ENCODE data around the gene ZBTB11.

Gene ZBTB11

DNA sequence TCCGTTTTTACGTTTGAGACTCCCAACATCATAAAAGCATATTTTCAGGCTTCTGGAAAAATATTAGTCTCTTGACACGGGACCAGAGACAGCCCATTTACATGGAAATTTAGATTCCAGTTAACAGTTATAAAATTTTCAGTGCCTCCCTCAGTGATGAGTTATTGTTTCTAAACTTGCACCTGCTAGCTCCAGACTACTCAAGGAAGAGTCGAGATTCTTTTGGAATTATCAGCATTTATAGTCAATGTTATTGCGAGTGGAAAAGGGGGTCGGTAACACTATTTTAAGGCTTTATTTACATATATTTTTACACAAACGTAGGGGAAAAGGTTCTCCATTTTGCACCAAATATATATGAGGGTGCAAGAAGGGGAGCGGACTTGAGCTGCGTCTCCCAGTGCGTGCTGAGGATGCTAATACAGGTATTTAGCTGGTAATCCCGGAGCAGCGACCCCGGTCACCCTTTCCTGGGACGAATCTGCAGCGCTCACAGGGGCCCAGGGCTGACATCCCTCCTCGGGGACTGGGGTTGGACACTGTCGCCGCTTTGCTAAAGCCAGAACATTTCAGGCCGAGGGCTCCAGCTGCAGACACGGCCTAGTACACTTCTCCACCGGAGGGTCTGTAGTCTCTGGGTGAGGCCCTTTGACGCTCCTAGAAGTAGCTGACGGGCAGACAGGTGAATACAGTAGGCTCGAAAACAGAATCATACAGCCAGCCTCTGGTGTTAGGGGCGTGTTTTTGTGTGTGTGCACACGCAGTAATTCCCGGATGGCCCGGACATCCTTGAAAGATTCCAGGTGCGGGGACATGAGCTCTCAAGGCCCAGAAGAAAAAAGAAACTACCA, 729 bp upstream of the ZBTB11 start:
- no peaks in the 10 kb centered on the region for H3K27me3 Mint-ChIP-seq
- peak overlapping the region; percentile 85 for H3K4me3 Mint-ChIP-seq
- H3K4me1 Mint-ChIP-seq (ENCODE audit: low read depth) = peaks cover 61% of the 10 kb centered on the region
- H3K27ac Mint-ChIP-seq = peak overlapping the region; percentile 91
- peaks cover 53% of the 10 kb centered on the region for H3K36me3 Mint-ChIP-seq (ENCODE audit: low read depth)
- H3K9me3 Mint-ChIP-seq = no peaks in the 10 kb centered on the region

- Mint-ChIP-seq H3K36me3 (ENCODE audit: low read depth) (peaks cover 53% of the 10 kb centered on the region), H3K27ac (peak overlapping the region; percentile 94), H3K9me3 (no peaks in the 10 kb centered on the region), H3K4me3 (peak overlapping the region; percentile 85), H3K27me3 (no peaks in the 10 kb centered on the region), H3K4me1 (ENCODE audit: low read depth) (peaks cover 60% of the 10 kb centered on the region)
Measured at GRCh38 chr3:101676216-101676764, 642 bp downstream of the ZBTB11 start.

DNA sequence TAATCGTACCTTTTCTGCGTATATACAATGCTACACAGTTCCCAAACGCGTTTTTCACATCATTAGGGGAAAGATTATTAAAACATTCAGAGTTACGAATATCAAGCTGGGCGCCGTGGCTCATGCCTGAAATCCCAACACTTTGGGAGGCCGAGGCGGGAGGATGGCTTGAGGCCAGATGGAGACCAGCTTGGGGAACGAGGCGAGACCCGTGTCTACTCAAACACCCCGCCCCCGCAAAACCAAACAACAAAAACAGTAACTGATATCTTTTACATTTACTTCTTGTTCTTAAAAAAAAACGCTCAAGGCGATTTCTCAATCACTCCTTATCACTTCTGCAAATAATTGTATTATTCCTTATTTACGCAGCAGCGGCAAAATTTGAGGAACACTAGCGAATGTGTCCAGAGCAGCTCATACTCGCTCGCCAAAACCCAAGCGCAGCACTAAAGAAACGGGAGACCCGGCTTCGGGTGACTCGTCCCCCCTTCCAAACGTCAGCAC, 1.2 kb downstream of the ZBTB11 start:
- Mint-ChIP-seq H3K4me1 (ENCODE audit: low read depth) (peaks cover 55% of the 10 kb centered on the region), H3K27ac (peak overlapping the region; percentile 94), H3K9me3 (no peaks in the 10 kb centered on the region), H3K36me3 (ENCODE audit: low read depth) (peaks cover 53% of the 10 kb centered on the region), H3K27me3 (no peaks in the 10 kb centered on the region), H3K4me3 (peak overlapping the region; percentile 85)

DNA sequence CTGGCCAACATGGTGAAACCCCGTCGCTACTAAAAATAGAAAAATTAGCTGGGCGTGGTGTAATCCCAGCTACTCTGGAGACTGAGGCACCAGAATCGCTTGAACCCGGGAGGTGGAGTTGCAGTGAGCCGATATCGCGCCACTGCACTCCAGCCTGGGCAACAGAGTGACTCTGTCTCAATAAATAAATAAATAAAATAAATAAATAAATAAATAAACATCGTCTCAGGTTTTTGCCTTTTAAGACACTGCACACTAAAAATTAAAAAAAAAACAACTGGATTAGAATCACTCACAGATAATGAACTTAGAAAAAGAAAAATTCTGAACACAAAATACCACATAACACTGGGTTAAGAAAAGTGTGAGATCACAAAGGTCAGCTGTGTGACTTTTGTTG, 2.4 kb downstream of the ZBTB11 start:
- H3K27ac Mint-ChIP-seq = peak overlapping the region; percentile 58
- no peaks in the 10 kb centered on the region for H3K9me3 Mint-ChIP-seq
- peak overlapping the region; percentile 85 for H3K4me3 Mint-ChIP-seq
- H3K36me3 Mint-ChIP-seq (ENCODE audit: low read depth) = peaks cover 47% of the 10 kb centered on the region
- H3K27me3 Mint-ChIP-seq = no peaks in the 10 kb centered on the region
- peaks cover 52% of the 10 kb centered on the region for H3K4me1 Mint-ChIP-seq (ENCODE audit: low read depth)

DNA sequence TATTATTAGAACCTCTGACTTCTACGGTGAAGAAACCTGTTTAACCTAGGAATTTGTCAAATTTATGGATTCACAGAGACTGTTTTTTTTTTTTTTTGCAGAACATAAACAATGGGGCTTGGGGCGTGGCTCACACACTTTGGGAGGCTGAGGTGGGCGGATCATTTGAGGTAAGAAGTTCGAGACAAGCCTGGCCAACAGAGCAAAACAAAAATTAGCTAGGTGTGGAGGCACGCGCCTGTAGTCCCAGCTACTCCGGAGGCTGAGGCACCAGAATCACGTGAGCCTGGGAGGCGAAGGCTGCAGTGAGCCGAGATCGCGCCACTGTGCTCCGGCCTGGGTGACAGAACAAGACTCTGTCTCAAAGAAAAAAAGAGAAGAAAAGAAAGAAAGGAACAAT, 3.0 kb downstream of the ZBTB11 start:
- Mint-ChIP-seq H3K4me1 (ENCODE audit: low read depth) (peaks cover 51% of the 10 kb centered on the region), H3K4me3 (peak overlapping the region; percentile 54), H3K36me3 (ENCODE audit: low read depth) (peaks cover 50% of the 10 kb centered on the region), H3K27me3 (no peaks in the 10 kb centered on the region), H3K9me3 (no peaks in the 10 kb centered on the region), H3K27ac (no peak overlapping the region)

GRCh38 chr3:101671014-101671413, 5.9 kb downstream of the ZBTB11 start:
- H3K9me3 Mint-ChIP-seq = no peaks in the 10 kb centered on the region
- H3K27ac Mint-ChIP-seq = no peak overlapping the region
- peaks cover 38% of the 10 kb centered on the region for H3K4me1 Mint-ChIP-seq (ENCODE audit: low read depth)
- H3K27me3 Mint-ChIP-seq = no peaks in the 10 kb centered on the region
- peaks cover 64% of the 10 kb centered on the region for H3K36me3 Mint-ChIP-seq (ENCODE audit: low read depth)
- H3K4me3 Mint-ChIP-seq = no peak overlapping the region

GRCh38 chr3:101667844-101668243, 9.1 kb downstream of the ZBTB11 start:
- Mint-ChIP-seq H3K27me3 (no peaks in the 10 kb centered on the region), H3K9me3 (no peaks in the 10 kb centered on the region), H3K36me3 (ENCODE audit: low read depth) (peaks cover 81% of the 10 kb centered on the region), H3K4me3 (no peak overlapping the region), H3K4me1 (ENCODE audit: low read depth) (peaks cover 14% of the 10 kb centered on the region), H3K27ac (no peak overlapping the region)

- Mint-ChIP-seq H3K9me3 (no peaks in the 10 kb centered on the region), H3K27me3 (no peaks in the 10 kb centered on the region), H3K4me3 (no peak overlapping the region), H3K27ac (no peak overlapping the region), H3K4me1 (ENCODE audit: low read depth) (peaks cover 9% of the 10 kb centered on the region), H3K36me3 (ENCODE audit: low read depth) (peaks cover 80% of the 10 kb centered on the region)
Measured at GRCh38 chr3:101667331-101667730, 9.6 kb downstream of the ZBTB11 start.

DNA sequence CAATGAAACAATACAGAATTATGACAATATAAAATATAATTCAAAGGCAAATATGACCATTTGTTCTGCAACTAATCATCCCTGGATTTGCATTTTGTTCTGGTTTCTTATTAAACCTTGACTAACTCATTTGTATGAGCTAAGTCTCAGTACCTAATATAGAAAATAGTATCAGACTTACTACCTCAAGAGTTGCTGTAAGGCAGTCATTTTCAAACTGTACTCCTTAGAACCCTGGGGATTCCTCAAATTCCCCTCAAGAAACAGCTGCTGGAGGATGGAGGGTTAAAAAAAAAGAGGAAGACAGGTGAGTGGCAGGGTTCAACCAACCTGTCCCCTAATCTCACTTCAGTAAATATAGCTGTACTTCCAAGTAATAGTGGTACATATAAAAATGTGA, 11.1 kb downstream of the ZBTB11 start:
- Mint-ChIP-seq H3K4me3 (no peak overlapping the region), H3K27me3 (no peaks in the 10 kb centered on the region), H3K9me3 (no peaks in the 10 kb centered on the region), H3K27ac (no peak overlapping the region), H3K4me1 (ENCODE audit: low read depth) (no peaks in the 10 kb centered on the region), H3K36me3 (ENCODE audit: low read depth) (peaks cover 79% of the 10 kb centered on the region)

GRCh38 chr3:101665357-101665756, 11.6 kb downstream of the ZBTB11 start:
- H3K27ac Mint-ChIP-seq = no peak overlapping the region
- peaks cover 82% of the 10 kb centered on the region for H3K36me3 Mint-ChIP-seq (ENCODE audit: low read depth)
- no peaks in the 10 kb centered on the region for H3K4me1 Mint-ChIP-seq (ENCODE audit: low read depth)
- H3K27me3 Mint-ChIP-seq = no peaks in the 10 kb centered on the region
- H3K4me3 Mint-ChIP-seq = no peak overlapping the region
- H3K9me3 Mint-ChIP-seq = no peaks in the 10 kb centered on the region

GRCh38 chr3:101660714-101661113, 16.2 kb downstream of the ZBTB11 start:
- no peaks in the 10 kb centered on the region for H3K27me3 Mint-ChIP-seq
- H3K36me3 Mint-ChIP-seq (ENCODE audit: low read depth) = peaks cover 81% of the 10 kb centered on the region
- no peak overlapping the region for H3K4me3 Mint-ChIP-seq
- no peak overlapping the region for H3K27ac Mint-ChIP-seq
- no peaks in the 10 kb centered on the region for H3K4me1 Mint-ChIP-seq (ENCODE audit: low read depth)
- no peaks in the 10 kb centered on the region for H3K9me3 Mint-ChIP-seq

DNA sequence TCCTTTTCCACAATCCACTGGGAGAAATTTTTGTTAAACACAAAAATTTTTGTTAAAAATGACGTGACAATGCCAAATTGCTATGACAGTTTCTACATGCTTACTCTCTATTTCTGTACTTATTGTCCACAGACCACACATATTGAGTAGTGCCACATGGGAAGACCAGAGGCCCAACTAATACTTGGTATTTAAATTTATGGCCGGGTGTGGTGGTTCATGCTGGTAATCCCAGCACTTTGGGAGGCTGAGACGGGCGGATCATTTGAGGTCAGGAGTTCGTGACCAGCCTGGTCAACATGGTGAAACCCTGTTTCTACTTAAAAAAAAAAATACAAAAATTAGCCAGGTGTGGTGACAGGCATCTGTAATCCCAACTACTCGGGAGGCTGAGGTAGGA, 20.3 kb downstream of the ZBTB11 start:
- no peaks in the 10 kb centered on the region for H3K9me3 Mint-ChIP-seq
- H3K4me3 Mint-ChIP-seq = no peak overlapping the region
- no peak overlapping the region for H3K27ac Mint-ChIP-seq
- H3K4me1 Mint-ChIP-seq (ENCODE audit: low read depth) = no peaks in the 10 kb centered on the region
- peaks cover 86% of the 10 kb centered on the region for H3K36me3 Mint-ChIP-seq (ENCODE audit: low read depth)
- no peaks in the 10 kb centered on the region for H3K27me3 Mint-ChIP-seq

- H3K4me3 Mint-ChIP-seq = no peak overlapping the region
- no peak overlapping the region for H3K27ac Mint-ChIP-seq
- no peaks in the 10 kb centered on the region for H3K27me3 Mint-ChIP-seq
- H3K36me3 Mint-ChIP-seq (ENCODE audit: low read depth) = peaks cover 27% of the 10 kb centered on the region
- H3K9me3 Mint-ChIP-seq = no peaks in the 10 kb centered on the region
- peaks cover 31% of the 10 kb centered on the region for H3K4me1 Mint-ChIP-seq (ENCODE audit: low read depth)
Measured at GRCh38 chr3:101646726-101647125, 30.2 kb downstream of the ZBTB11 start.

DNA sequence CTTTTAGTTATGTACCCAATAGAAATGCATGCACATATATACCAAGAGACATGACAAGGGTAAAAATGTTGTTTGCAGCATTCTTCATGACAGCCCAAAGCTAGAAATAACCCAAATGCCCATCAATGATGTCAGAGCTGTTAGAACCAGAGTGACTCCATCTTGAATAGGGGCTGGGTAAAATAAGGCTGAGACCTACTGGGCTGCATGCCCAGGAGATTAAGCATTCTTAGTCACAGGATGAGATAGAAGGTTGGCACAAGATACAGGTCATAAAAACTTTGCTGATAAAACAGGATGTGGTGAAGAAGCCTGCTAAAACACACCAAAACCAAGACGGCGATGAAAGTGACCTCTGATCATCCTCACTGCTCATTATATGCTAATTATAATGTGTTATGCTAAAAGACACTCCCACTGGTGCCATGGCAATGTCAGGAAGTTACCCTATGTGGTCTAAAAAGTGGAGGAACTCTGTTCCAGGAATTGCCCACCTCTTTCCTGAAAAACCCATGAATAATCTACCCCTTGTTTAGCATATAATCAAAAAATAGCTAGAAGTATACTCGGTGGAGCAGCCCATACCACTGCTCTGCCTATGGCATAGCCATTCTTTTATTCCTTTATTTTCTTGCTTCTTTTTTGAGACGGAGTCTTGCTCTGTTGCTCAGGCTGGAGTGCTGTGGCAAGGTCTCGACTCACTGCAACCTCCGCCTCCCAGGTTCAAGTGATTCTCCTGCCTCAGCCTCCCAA, 32.9 kb downstream of the ZBTB11 start:
- Mint-ChIP-seq H3K27me3 (no peaks in the 10 kb centered on the region), H3K27ac (peak overlapping the region; percentile 92), H3K36me3 (ENCODE audit: low read depth) (peaks cover 11% of the 10 kb centered on the region), H3K4me1 (ENCODE audit: low read depth) (peaks cover 31% of the 10 kb centered on the region), H3K9me3 (no peaks in the 10 kb centered on the region), H3K4me3 (peak overlapping the region; percentile 30)

Data from stimulated activated naive CD8-positive, alpha-beta T cell treated with anti-CD3 and anti-CD28 coated beads, Interleukin-15, Interleukin-2, amounts not matched to agents 100 ng/mL and 50 ng/mL, for 24 hours (primary cell).